Kidney glomerular epithelial cell (primary cell): Measurements from ENCODE around the gene EMX1.

Experiments used
- DNase-seq: peaks from one replicate; lab custom pipeline; 2025; lab: John Stamatoyannopoulos, UW

EMX1 gene

GRCh38 chr2:72925328-72925943 lies 8.1 kb downstream of the EMX1 start:
- DNase-seq = no peak

GRCh38 chr2:72926368-72926767 lies 9.0 kb downstream of the EMX1 start:
- no peak for DNase-seq

DNA sequence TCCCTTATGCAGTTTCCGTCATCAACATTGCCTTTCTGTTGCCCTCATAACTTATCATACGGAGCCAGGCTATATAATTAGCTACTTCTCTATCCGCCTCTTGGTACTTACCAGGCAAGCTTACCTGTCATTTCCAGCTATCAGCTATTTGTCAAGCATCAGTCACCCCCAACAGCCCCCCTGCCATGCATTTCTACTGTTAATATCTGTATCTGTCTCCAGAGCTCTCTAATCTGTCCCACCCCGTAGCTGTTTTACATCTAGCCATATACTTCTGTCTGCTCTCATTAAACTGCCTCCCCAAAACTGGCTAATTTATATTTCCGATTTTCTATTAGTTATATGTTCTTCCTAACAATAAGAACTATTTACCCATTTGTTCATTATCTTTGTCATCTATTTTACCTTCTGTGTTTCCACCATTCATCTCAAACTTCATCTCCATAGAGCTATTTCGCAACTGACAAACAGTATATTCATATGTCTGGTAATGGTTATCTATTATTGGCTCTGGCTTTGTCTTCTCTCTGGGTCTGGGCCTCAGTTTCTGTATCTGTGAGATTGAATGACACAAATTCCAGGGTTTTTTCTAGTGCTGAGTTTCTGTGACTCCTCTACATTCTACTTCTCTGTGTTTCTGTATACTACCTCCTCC lies 9.6 kb downstream of the EMX1 start:
- no peak for DNase-seq

DNA sequence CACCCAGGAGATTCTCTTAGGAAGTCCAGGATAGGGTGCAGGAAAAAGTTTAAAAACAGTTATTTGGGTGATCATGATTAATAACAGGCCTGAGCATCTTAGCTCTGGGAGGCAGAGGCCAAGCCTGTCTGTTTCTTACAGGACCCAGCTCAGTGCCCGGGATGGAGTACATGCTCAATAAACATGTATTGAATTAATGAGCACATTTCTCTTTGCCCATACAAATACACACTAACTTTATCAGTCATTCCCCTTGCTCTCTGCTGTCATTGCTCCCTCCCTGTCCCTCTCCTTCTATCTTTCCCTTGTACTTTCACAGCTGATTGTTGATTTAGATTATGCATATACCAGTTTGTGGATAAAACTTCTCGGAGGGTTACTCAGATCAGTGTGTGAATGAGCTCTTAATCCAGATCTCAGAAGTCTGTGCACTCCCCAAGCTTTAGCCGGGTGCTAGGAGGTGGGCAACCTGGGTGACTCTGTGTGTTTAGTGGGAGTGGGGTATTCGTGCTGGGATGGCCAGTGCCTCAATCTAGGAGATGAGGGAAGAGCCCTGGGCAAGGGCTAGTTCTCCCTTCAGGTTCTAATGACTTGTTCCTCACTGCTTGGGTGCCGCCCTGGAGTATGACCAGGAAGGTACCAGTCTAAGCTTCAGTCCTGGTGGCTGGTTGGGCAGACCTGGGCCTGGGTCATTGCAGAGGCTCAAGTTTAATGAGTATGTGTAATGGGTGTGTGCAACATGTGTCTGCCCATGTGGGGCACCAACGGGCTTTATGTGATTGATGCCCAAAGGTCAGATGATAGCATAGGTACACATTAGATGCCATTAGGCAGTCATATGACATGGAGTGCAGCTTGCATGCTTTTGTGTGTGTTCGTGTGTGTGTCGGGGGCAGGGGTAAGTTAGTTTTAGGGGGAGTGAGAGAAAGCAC lies 10.6 kb downstream of the EMX1 start:
- DNase-seq = no peak

GRCh38 chr2:72929010-72929409 lies 11.7 kb downstream of the EMX1 start:
- no peak for DNase-seq

- peak; percentile 32 for DNase-seq
Measured at GRCh38 chr2:72931280-72931910, 14.1 kb downstream of the EMX1 start.

- no peak for DNase-seq
Measured at GRCh38 chr2:72932045-72932740, 14.9 kb downstream of the EMX1 start.

- DNase-seq = no peak
Measured at GRCh38 chr2:72932805-72933204, 15.5 kb downstream of the EMX1 start.

- no peak for DNase-seq
Measured at GRCh38 chr2:72933207-72933606, 15.9 kb downstream of the EMX1 start.

GRCh38 chr2:72933646-72934151 lies 16.4 kb downstream of the EMX1 start:
- no peak for DNase-seq

DNA sequence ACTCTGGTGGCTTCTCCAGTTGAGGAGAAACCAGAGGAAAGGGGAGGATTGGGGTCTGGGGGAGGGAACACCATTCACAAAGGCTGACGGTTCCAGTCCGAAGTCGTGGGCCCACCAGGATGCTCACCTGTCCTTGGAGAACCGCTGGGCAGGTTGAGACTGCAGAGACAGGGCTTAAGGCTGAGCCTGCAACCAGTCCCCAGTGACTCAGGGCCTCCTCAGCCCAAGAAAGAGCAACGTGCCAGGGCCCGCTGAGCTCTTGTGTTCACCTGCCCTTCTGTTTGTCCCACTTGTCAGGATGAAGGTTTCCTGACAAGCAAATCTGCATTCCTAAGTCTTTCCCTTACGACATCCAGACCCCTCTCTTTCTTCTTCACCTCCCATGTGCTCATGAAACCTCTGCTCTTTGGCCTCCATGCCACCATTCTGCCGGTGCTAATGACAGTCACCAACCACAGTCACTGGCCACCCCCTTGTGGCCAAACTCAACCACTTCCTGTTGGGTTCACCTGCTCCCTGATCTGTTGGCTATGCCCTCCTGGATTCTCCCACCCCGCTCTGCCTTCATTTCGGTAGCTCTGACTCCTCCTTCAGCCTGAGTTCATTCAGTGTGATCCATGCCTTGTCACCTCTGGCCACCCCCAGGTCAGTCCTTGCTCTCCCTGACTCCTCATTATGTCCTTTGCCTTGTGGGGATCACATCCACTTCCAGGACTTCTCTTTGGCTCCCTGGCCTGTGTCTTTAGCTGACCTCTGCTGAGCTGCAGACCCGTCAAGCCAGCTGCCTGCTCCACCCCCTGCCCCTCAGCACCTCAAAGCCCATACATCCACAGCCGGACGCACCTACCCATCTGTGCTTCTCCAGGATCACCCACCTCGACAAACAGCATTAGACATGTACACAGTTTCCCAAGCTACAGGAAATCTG lies 17.6 kb downstream of the EMX1 start:
- no peak for DNase-seq

GRCh38 chr2:72935611-72935957 lies 18.3 kb downstream of the EMX1 start:
- DNase-seq = no peak

DNA sequence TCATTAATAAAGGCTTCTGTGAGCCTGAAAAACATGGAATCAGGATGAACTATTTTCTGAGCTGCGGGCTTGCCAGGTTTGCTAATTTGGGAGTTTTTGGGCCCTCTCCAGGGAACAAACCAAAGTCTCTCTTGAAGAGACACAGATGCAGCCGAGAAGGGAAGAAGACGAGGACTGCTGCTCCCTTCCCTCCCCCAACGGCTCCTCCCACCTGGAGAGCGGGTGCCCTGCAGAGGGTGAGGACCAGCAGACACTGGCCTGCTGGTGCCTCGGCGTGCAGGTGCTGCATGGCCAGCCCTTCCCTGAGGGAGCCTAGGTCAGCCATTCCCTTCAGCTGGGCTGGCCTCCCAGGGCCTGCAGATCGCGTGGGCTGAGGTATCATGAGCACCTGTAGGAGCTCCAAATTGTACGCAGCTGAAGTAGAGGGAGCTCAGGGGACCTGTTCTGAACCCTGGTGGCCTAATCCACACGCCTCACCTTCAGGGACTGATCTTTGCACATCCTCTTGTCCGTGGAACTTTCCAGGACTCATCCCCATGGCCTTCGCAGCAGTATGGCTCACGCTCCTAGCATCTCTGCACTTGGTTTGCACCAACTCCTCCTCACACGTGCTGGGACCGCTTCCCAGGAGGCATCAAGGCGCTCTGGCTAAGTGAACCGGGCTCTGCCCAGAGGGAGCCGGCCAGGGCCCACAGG lies 19.5 kb downstream of the EMX1 start:
- no peak for DNase-seq

DNA sequence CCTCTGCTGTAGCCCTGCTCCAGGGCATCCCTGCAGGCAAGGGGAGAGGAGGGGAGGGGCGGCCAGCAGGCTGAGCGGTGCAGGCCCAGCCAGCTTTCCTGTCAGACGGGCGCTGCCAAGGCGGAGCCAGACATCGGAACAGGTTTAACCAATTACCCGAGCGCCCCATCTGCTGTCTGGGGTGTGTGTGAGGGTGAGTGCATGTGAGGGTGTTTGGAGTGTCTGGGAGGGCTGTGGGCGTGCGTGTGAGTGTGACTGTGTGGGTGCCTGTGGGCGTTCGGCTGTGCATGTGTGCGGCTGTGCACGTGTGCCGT lies 20.0 kb downstream of the EMX1 start:
- DNase-seq = no peak

- no peak for DNase-seq
Measured at GRCh38 chr2:72938455-72938854, 21.1 kb downstream of the EMX1 start.

GRCh38 chr2:72940361-72940760 lies 23.0 kb downstream of the EMX1 start:
- DNase-seq = no peak

DNA sequence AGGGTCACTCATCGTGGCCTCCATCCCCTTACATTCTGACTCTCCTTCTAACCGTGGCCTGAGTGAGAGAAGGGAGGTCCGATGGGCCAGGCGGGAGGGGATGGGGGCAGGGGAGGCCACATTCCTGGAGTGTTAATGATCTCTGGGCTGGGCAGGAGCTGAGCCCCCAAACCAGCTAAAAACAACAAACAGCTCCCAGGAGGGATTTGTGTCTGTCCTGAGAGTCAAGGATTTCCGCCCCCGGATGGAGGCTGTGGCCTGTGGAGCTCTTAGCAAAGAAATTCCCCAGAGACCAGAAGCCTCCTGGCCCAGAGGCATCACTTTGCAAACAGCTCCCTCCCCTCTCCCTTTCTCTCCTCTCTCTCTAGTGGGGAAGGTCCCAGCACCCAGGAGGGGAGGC lies 23.5 kb downstream of the EMX1 start:
- peak; percentile 73 for DNase-seq

GRCh38 chr2:72942293-72942692 lies 25.0 kb downstream of the EMX1 start:
- DNase-seq = no peak

- DNase-seq = no peak
Measured at GRCh38 chr2:72942881-72943418, 25.6 kb downstream of the EMX1 start.
